ENCODE data around the gene RAC3.

- TF ChIP-seq ESRRA (IDR thresholded peaks at IDR 0.05; ENCODE audit: borderline replicate concordance, low read depth) = no peak
- TF ChIP-seq, protein P1, sequence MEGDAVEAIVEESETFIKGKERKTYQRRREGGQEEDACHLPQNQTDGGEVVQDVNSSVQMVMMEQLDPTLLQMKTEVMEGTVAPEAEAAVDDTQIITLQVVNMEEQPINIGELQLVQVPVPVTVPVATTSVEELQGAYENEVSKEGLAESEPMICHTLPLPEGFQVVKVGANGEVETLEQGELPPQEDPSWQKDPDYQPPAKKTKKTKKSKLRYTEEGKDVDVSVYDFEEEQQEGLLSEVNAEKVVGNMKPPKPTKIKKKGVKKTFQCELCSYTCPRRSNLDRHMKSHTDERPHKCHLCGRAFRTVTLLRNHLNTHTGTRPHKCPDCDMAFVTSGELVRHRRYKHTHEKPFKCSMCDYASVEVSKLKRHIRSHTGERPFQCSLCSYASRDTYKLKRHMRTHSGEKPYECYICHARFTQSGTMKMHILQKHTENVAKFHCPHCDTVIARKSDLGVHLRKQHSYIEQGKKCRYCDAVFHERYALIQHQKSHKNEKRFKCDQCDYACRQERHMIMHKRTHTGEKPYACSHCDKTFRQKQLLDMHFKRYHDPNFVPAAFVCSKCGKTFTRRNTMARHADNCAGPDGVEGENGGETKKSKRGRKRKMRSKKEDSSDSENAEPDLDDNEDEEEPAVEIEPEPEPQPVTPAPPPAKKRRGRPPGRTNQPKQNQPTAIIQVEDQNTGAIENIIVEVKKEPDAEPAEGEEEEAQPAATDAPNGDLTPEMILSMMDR (IDR thresholded peaks at IDR 0.05 in 2 of 3, conservative IDR thresholded peaks at IDR 0.05 in 1 of 3; ENCODE audit: insufficient read depth in 2 of 3, low read depth in 1 of 3, low read length in 3 of 3) = no peak
- TF ChIP-seq, protein P2, sequence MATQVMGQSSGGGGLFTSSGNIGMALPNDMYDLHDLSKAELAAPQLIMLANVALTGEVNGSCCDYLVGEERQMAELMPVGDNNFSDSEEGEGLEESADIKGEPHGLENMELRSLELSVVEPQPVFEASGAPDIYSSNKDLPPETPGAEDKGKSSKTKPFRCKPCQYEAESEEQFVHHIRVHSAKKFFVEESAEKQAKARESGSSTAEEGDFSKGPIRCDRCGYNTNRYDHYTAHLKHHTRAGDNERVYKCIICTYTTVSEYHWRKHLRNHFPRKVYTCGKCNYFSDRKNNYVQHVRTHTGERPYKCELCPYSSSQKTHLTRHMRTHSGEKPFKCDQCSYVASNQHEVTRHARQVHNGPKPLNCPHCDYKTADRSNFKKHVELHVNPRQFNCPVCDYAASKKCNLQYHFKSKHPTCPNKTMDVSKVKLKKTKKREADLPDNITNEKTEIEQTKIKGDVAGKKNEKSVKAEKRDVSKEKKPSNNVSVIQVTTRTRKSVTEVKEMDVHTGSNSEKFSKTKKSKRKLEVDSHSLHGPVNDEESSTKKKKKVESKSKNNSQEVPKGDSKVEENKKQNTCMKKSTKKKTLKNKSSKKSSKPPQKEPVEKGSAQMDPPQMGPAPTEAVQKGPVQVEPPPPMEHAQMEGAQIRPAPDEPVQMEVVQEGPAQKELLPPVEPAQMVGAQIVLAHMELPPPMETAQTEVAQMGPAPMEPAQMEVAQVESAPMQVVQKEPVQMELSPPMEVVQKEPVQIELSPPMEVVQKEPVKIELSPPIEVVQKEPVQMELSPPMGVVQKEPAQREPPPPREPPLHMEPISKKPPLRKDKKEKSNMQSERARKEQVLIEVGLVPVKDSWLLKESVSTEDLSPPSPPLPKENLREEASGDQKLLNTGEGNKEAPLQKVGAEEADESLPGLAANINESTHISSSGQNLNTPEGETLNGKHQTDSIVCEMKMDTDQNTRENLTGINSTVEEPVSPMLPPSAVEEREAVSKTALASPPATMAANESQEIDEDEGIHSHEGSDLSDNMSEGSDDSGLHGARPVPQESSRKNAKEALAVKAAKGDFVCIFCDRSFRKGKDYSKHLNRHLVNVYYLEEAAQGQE (IDR thresholded peaks at IDR 0.05; ENCODE audit: borderline replicate concordance) = no peak
- TF ChIP-seq, protein P2 (CRISPR knock-in tag; IDR thresholded peaks at IDR 0.05; ENCODE audit: low read depth) = no peak
- TF ChIP-seq POLR2A (conservative IDR thresholded peaks at IDR 0.05) = no peak
- TF ChIP-seq, protein P3, sequence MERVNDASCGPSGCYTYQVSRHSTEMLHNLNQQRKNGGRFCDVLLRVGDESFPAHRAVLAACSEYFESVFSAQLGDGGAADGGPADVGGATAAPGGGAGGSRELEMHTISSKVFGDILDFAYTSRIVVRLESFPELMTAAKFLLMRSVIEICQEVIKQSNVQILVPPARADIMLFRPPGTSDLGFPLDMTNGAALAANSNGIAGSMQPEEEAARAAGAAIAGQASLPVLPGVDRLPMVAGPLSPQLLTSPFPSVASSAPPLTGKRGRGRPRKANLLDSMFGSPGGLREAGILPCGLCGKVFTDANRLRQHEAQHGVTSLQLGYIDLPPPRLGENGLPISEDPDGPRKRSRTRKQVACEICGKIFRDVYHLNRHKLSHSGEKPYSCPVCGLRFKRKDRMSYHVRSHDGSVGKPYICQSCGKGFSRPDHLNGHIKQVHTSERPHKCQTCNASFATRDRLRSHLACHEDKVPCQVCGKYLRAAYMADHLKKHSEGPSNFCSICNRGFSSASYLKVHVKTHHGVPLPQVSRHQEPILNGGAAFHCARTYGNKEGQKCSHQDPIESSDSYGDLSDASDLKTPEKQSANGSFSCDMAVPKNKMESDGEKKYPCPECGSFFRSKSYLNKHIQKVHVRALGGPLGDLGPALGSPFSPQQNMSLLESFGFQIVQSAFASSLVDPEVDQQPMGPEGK (CRISPR knock-in tag; IDR thresholded peaks at IDR 0.05; ENCODE audit: borderline replicate concordance) = no peak
- no peak for TF ChIP-seq ZNF184 (CRISPR knock-in tag; IDR thresholded peaks at IDR 0.05)
- TF ChIP-seq CBX2 (IDR thresholded peaks at IDR 0.05; ENCODE audit: insufficient read depth, low read length, poor library complexity, severe bottlenecking) = no peak
- no peak for TF ChIP-seq EP300 (IDR thresholded peaks at IDR 0.05; ENCODE audit: low read length)
- no peak for TF ChIP-seq E2F4 (CRISPR knock-in tag; IDR thresholded peaks at IDR 0.05; ENCODE audit: low read depth)
- TF ChIP-seq MCM5 (IDR thresholded peaks at IDR 0.05; ENCODE audit: low read depth) = no peak
- TF ChIP-seq JUN (IDR thresholded peaks at IDR 0.05; ENCODE audit: borderline replicate concordance, low read depth, low read length) = no peak
- no peak for TF ChIP-seq JUN (CRISPR knock-in tag; IDR thresholded peaks at IDR 0.05; ENCODE audit: borderline replicate concordance)
Observed at GRCh38 chr17:81995463-81996231, 35.8 kb upstream of the RAC3 start.

Data from K562 (cell line).